WI38 (cell line): ENCODE measurements around the gene DNAJB5.
"Not testable (repeated sequence)": the region's sequence is repeated elsewhere in the genome, so short reads cannot be mapped to it uniquely, and the experiment has no call there.

Experiments
- H3K4me3 ChIP-seq: 2 replicates; pipeline ENCODE4 v1.5.1; 2011; ENCODE audit warnings: low read depth, mild to moderate bottlenecking, control low read depth, low read length
- TF ChIP-seq, protein P1 (sequence below): IDR thresholded peaks from 2 replicates; pipeline ENCODE4 v1.5.1; 2012; ENCODE audit warnings: low read depth, mild to moderate bottlenecking, control low read depth, low read length

Gene DNAJB5

DNA sequence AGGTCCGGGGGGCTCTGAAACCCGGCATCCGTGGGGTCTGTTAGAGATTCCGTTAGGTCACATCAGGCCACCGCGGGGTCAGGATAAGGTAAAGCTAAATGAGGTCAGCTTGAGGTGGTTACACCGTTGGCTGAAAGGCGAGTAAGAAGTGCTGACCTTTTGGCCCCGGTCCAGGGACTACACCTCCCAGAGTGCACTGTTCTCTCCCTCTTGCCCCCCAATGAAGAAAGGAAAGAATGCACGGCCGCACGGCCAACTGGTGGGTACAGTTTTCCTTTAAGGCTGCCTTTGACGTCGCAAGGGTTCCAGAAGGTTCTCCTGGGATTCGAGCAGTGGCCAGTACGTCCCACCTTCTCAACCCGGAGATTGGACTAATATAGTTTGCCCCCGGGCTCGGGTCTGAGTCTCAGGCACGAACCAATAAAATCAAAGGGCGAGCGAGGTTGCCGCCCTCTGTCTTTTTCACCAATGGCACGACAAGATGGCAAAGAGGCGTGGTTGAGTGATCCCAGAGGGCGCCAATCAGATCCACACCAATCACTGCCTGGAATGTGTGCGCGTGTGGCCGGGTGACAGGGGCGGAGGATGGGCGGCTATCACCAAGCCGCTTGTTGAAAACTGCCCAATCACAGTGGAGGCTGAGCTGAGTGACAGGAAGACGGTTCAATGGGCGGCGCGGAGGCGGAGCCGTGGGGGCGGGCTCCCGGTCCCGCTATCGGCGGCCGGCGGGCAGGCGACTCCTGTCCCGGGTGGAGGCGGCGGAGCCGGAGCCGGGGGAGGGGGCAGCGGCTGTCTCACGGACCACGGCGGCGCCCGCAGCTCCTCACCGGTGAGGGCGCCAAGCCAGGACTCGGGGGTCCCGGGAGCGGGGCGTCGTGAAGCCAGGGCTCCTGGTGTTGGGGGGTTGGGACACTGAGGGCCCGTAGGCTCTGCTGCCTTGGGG lies at the start of gene DNAJB5:
TSS of gene DNAJB5 (plus strand) at position 743 of the 943 bp plus-strand sequence. CDS start 886 bp downstream, outside the sequence.
- peak within 1 kb of the TSS; percentile 90 for H3K4me3 ChIP-seq
- TF ChIP-seq, protein P1, sequence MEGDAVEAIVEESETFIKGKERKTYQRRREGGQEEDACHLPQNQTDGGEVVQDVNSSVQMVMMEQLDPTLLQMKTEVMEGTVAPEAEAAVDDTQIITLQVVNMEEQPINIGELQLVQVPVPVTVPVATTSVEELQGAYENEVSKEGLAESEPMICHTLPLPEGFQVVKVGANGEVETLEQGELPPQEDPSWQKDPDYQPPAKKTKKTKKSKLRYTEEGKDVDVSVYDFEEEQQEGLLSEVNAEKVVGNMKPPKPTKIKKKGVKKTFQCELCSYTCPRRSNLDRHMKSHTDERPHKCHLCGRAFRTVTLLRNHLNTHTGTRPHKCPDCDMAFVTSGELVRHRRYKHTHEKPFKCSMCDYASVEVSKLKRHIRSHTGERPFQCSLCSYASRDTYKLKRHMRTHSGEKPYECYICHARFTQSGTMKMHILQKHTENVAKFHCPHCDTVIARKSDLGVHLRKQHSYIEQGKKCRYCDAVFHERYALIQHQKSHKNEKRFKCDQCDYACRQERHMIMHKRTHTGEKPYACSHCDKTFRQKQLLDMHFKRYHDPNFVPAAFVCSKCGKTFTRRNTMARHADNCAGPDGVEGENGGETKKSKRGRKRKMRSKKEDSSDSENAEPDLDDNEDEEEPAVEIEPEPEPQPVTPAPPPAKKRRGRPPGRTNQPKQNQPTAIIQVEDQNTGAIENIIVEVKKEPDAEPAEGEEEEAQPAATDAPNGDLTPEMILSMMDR: no peak

DNA sequence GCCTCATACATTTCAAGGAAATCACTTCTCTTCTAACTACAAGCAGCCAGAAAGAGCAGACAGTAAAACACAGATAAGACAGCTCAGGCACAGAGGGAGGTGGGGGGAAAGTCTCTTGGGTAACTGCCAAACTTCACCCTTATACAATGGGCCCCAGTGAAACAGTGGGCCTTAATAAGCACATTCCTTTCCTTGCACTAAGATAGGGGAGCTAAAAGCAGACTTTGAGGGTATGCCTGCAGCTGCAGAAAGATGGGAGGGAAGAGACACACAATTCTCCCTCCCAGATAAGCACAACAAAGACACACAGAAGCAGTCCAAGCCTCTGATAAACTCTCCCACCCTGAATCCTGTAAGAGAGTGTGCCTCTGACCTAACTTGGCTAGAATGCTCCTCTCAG lies 49.6 kb upstream of the DNAJB5 start:
- H3K4me3 ChIP-seq: not testable (repeated sequence)

DNA sequence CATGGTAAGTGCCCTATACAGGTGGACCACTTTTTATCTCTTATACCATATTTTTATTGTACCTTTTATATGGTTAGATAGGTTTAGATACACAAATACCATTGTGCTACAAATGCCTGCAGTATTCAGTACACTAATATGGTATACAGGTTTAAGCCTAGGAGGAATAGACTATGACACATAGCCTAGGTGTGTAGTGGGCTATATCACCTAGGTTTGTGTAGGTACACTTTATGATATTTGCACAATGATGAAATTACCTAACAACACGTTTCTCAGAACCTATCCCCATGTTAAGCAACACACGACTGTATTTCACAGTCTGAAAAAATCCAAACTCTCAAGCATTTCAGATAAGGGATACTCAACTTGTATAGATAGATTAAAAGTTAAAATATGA lies 41.1 kb upstream of the DNAJB5 start:
- H3K4me3 ChIP-seq: no peak overlapping the region
- TF ChIP-seq, protein P1: no peak

DNA sequence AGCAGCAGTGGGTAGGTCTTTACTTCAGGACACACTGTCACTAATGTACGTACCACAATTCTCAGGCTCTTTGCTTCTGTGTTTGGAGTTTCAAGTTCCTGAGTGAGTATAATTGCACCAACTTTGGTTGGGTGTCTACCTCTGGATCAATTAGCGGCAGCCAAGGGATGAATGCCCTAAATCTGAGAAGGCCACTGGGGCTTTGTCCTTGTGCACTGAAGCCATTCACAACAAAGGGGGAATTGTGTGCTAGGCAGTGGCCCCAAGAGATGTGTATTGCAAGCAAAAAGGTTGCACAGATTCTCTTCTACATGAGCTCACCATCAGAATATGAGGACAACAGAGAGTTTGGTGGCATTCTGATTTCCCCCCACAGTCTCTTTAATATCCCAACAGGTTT lies 35.3 kb upstream of the DNAJB5 start:
- TF ChIP-seq, protein P1: no peak
- H3K4me3 ChIP-seq: no peak overlapping the region

DNA sequence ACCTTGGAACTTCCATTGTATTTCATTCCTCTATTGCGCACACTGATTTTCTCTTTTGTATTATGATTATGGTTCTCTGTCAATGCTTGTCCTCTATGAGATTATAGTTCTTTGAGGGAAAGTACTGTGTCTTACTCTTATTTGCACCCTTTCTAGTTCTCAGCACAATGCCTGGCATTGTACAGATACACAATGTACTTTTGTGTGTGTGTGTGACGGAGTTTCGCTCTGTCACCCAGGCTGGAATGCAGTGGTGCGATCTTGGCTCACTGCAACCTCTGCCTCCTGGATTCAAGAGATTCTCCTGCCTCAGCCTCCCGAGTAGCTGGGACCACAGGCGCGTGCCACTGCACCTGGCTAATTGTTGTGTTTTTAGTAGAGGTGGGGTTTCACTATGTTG lies 33.5 kb upstream of the DNAJB5 start:
- not testable (repeated sequence) for H3K4me3 ChIP-seq

DNA sequence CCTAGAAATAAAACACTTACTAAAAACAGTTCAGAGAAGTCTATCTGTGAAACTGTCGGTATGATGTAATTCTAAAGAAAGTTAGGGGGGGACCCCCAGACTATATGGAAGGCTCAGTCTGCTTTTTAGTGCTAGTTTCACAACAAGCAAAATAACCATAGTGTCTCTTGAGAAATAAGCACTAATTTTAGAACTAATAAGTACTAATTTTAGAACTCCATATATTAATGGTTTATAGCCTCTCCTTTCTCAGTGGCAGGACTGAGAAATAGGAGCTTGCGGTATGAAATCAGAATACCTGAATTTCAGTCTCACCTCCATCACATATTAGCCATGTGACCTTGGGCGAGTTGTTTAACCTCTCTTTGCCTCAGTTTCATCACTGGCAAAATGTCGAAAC lies 32.9 kb upstream of the DNAJB5 start:
- TF ChIP-seq, protein P1: no peak
- H3K4me3 ChIP-seq: no peak overlapping the region

DNA sequence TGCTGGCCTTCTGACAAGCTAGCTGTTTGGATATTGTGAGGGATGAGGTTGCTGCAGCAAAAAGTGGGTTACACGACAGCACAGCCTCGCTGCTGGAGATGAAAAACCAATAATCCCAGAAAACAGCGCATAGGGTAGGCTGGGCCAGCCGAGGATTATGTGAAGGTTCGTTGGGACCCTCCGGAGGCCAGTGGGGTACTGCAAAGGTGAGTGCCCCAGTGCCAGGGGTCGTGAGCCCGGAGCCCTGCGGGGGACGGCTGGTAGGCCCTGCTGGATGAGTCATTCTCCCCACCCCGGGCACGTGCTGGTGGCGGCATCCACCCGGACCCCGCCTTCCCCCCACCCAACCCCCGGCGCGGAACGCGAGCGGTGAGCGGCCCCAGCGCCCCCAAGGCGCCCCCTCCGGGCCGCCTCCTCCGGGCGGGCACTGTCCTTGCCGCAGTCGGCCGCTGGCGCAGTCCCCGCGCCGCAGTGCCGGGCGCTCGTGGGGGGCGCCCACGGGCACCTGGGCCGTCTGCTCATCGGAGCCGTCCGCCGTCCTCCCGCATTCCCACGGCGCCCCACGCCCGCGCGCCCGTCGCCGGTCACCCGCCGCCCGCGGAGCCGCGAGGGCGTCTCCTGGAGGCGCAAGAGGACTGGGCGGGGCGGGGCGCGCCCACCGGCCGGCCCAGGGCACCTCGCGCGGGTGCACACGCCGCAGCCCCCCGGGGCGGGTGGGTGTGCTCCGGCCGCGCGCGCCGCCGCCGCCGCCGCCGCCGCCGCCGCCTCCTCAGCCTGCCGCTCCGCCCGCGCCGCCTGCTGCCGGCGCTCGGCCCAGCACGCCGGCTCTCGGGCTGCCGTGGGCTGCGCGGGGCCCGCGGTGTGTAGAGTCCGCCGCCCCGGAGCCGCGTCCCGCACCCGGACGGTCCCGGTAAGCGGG lies 31.8 kb upstream of the DNAJB5 start, which contains the start of gene PHF24:
TSS of gene PHF24 (plus strand) at position 794 of the 919 bp plus-strand sequence. CDS start 13,014 bp downstream, outside the sequence.
- TF ChIP-seq, protein P1: no peak
- H3K4me3 ChIP-seq: 0 out of 2 replicates have a peak within 1 kb of the TSS, but pooled peaks have one; percentile 8
